SK-N-SH treated with all-trans-retinoic acid at 6 μM for 48 hours (cell line): ENCODE measurements around the gene ANKRD44.
A peak's percentile ranks its signal among the peaks of the same experiment; 100 is the strongest.

Source experiments
- ARNTL ChIP-seq: fragments of 450-650 bp; formaldehyde crosslinking; IDR thresholded peaks from 2 replicates; pipeline ENCODE4 v1.5.0; 2020; ENCODE audit warnings: low read depth, mild to moderate bottlenecking, moderate library complexity, borderline replicate concordance
- BACH2 ChIP-seq: fragments of 250-450 bp; sonication (Bioruptor Pico); IDR thresholded peaks from 2 replicates; pipeline ENCODE4 v1.9.0; 2021; ENCODE audit warnings: mild to moderate bottlenecking, borderline replicate concordance
- ESRRG ChIP-seq: fragments of 250-450 bp; sonication (Bioruptor Pico); IDR thresholded peaks from 2 replicates; pipeline ENCODE4 v1.6.1; 2021; ENCODE audit warnings: mild to moderate bottlenecking
- GLIS3 ChIP-seq: fragments of 250-450 bp; sonication (Bioruptor Pico); IDR thresholded peaks from 2 replicates; pipeline ENCODE4 v1.5.0; 2020; ENCODE audit warnings: mild to moderate bottlenecking, moderate library complexity
- ISL1 ChIP-seq: fragments of 250-450 bp; sonication (Bioruptor Pico); IDR thresholded peaks from 2 replicates; pipeline ENCODE4 v2.1.2; 2022; ENCODE audit warnings: mild to moderate bottlenecking, moderate library complexity
- TCF4 ChIP-seq: fragments of 250-450 bp; sonication (Bioruptor Pico); IDR thresholded peaks from 2 replicates; pipeline ENCODE4 v1.8.0; 2021; ENCODE audit warnings: mild to moderate bottlenecking, moderate library complexity, borderline replicate concordance
- ZFP3 ChIP-seq: fragments of 250-450 bp; sonication (Bioruptor Pico); IDR thresholded peaks from 2 replicates; pipeline ENCODE4 v1.5.0; 2020; ENCODE audit warnings: mild to moderate bottlenecking, moderate library complexity
- ZNF8 ChIP-seq: fragments of 450-650 bp; formaldehyde crosslinking; IDR thresholded peaks from 2 replicates; pipeline ENCODE4 v1.5.0; 2020; ENCODE audit warnings: mild to moderate bottlenecking, moderate library complexity
- TF ChIP-seq, protein P1 (sequence below): fragments of 250-450 bp; sonication (Bioruptor Pico); IDR thresholded peaks from 2 replicates; pipeline ENCODE4 v1.8.0; 2020; ENCODE audit warnings: mild to moderate bottlenecking, moderate library complexity, borderline replicate concordance
- TF ChIP-seq, protein P2 (sequence below): fragments of 250-450 bp; sonication (Bioruptor Pico); IDR thresholded peaks from 2 replicates; pipeline ENCODE4 v1.5.1; 2020; ENCODE audit warnings: low read depth, mild to moderate bottlenecking, moderate library complexity

DNA sequence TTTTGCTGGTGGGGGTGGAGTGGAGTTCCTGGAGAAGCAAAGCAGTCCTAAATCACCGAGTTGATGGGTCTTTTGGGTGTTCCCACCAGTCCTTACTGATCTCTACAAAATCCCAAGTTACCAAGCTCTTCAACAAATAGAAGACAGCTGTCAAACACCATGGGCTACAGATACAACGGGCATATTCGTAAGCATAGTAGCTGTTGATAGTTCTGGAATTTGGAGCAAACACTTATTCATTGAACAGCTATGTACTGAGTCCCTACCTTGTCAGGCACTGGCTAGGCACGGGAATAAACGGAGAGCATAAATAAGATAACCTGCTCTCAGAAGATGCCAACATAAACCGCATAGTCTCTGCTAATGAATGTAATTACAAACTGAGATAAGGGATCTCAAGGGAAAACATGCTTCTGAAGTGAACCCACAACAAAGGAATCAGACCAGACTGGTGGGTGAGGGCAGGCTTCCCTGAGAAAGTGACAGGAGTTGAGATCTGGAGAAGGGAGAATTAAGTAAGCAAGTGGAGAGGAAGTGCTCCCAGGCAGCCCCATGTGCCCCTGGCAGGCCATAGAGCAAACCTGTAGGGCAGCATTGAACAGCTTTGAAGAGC lies 947 bp upstream of the ANKRD44 start:
- TF ChIP-seq ISL1 (CRISPR knock-in tag) (no peak), ARNTL (no peak), GLIS3 (CRISPR knock-in tag) (no peak), ZFP3 (no peak), ZNF8 (CRISPR knock-in tag) (no peak), TCF4 (CRISPR knock-in tag) (0 out of 2 replicates have a peak, but pooled peaks have one; percentile 12), BACH2 (CRISPR knock-in tag) (no peak), ESRRG (CRISPR knock-in tag) (no peak)
- TF ChIP-seq, protein P1, sequence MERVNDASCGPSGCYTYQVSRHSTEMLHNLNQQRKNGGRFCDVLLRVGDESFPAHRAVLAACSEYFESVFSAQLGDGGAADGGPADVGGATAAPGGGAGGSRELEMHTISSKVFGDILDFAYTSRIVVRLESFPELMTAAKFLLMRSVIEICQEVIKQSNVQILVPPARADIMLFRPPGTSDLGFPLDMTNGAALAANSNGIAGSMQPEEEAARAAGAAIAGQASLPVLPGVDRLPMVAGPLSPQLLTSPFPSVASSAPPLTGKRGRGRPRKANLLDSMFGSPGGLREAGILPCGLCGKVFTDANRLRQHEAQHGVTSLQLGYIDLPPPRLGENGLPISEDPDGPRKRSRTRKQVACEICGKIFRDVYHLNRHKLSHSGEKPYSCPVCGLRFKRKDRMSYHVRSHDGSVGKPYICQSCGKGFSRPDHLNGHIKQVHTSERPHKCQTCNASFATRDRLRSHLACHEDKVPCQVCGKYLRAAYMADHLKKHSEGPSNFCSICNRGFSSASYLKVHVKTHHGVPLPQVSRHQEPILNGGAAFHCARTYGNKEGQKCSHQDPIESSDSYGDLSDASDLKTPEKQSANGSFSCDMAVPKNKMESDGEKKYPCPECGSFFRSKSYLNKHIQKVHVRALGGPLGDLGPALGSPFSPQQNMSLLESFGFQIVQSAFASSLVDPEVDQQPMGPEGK (CRISPR knock-in tag) = no peak
- TF ChIP-seq, protein P2, sequence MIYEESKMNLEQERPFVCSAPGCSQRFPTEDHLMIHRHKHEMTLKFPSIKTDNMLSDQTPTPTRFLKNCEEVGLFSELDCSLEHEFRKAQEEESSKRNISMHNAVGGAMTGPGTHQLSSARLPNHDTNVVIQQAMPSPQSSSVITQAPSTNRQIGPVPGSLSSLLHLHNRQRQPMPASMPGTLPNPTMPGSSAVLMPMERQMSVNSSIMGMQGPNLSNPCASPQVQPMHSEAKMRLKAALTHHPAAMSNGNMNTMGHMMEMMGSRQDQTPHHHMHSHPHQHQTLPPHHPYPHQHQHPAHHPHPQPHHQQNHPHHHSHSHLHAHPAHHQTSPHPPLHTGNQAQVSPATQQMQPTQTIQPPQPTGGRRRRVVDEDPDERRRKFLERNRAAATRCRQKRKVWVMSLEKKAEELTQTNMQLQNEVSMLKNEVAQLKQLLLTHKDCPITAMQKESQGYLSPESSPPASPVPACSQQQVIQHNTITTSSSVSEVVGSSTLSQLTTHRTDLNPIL (CRISPR knock-in tag) = no peak
